ENCODE measurements around the gene TEP1. TPM values are rescaled to one million over a fixed set of nuclear protein-coding genes. Genes with fewer than 3 reads are reported as not detected.
A peak's percentile ranks its signal among the peaks of the same experiment; 100 is the strongest.

Gene TEP1
- total and polyA plus RNA-seq, 2 of the 13 experiments (the other 11 are each of a cell fraction or from before 2014, with no cell fraction given), result 11.0 to 12.8 TPM

- TF ChIP-seq E2F1 (CRISPR knock-in tag; IDR thresholded peaks at IDR 0.05) (peak; percentile 43), ZNF775 (CRISPR knock-in tag; IDR thresholded peaks at IDR 0.05; ENCODE audit: borderline replicate concordance) (peak; percentile 85; the same call in 1 of the 2 replicates), ELK4 (CRISPR knock-in tag; IDR thresholded peaks at IDR 0.05; ENCODE audit: borderline replicate concordance) (no peak), ZNF430 (CRISPR knock-in tag; IDR thresholded peaks at IDR 0.05) (peak; percentile 87), DDIT3 (CRISPR knock-in tag; IDR thresholded peaks at IDR 0.05) (0 out of 2 replicates have a peak, but pooled peaks have one; percentile 79), ZNF354B (CRISPR knock-in tag; IDR thresholded peaks at IDR 0.05) (no peak; the same call in 1 of the 2 replicates), ZNF83 (CRISPR knock-in tag; IDR thresholded peaks at IDR 0.05; ENCODE audit: borderline replicate concordance) (no peak), ATF7-NPFF (CRISPR knock-in tag; IDR thresholded peaks at IDR 0.05; ENCODE audit: low read depth) (peak; percentile 80), NPAS2 (CRISPR knock-in tag; IDR thresholded peaks at IDR 0.05; ENCODE audit: borderline replicate concordance) (no peak), ETV6 (CRISPR knock-in tag; conservative IDR thresholded peaks at IDR 0.05) (peak; percentile 81), AKAP8 (CRISPR knock-in tag; IDR thresholded peaks at IDR 0.05) (no peak), HOXA7 (CRISPR knock-in tag; IDR thresholded peaks at IDR 0.05) (no peak), FOXA3 (CRISPR knock-in tag; IDR thresholded peaks at IDR 0.05) (peak; percentile 39; the same call in 1 of the 2 replicates), ZNF33B (CRISPR knock-in tag; IDR thresholded peaks at IDR 0.05) (no peak; the same call in none of the 2 replicates), ZNF687 (CRISPR knock-in tag; IDR thresholded peaks at IDR 0.05) (peak; percentile 97), TFE3 (CRISPR knock-in tag; IDR thresholded peaks at IDR 0.05) (peak; percentile 96), HOXA3 (CRISPR knock-in tag; IDR thresholded peaks at IDR 0.05) (peak; percentile 75), ZNF282 (IDR thresholded peaks at IDR 0.05; ENCODE audit: partially characterized antibody) (no peak), NR0B2 (CRISPR knock-in tag; IDR thresholded peaks at IDR 0.05) (peak; percentile 53; the same call in 1 of the 2 replicates), HMG20A (CRISPR knock-in tag; IDR thresholded peaks at IDR 0.05; ENCODE audit: borderline replicate concordance) (no peak)
These were observed 41.4 kb upstream of the TEP1 start, which contains the start of the genes APEX1 and OSGEP (continued) for GRCh38 chr14:20454516-20455354.
